Measurements from ENCODE around the gene BCLAF3. TPM values are rescaled to one million over a fixed set of nuclear protein-coding genes. Genes with fewer than 3 reads are reported as not detected.

Gene BCLAF3
- total and polyA plus RNA-seq, 2 of the 4 experiments (the other 2 are of a cell fraction), result 1.6 TPM

DNA sequence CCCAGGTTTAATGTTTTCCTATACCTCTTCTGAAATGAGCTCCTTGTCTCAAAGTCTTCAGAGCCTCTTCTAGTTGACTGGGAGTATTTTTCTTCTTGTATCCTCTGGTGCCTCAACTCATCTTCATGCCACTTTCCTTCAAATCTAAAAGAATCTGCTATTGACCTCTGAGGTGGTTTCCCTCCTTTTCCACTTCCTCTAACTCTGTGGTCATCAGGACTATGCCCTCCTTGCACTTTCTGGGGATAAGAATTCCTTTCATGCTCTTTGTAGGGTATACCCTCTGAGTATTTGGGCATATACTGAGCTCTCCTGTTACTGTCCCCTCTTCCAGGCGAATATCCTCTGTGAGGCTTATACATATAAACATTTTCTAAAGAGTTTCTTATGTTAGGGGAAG, 24.8 kb downstream of the BCLAF3 start:
- Histone ChIP-seq H4K5ac (ENCODE audit: low read depth, low read length) (no peak overlapping the region), H2BK15ac (ENCODE audit: low read depth, low read length) (no peak overlapping the region), H3K18ac (ENCODE audit: low read depth, low read length) (no peak overlapping the region), H2AK5ac (ENCODE audit: low read depth, low read length) (no peak overlapping the region), H3K4ac (ENCODE audit: low read depth, low read length) (no peak overlapping the region), H3K9ac (ENCODE audit: low read depth, low read length) (no peak overlapping the region), H2BK5ac (ENCODE audit: low read depth, low read length, poor library complexity, severe bottlenecking) (no peak overlapping the region), H3K36me3 (ENCODE audit: control insufficient read depth, insufficient read depth, low read length) (peaks cover 6% of the 10 kb centered on the region; the same call in 1 of the 2 replicates), H3K79me1 (ENCODE audit: low read depth in 1 of 2, low read length in 2 of 2) (0 out of 4 replicates have a peak, but pooled peaks cover 0 to 1% of the 10 kb centered on the region in 2 experiments), H3K4me2 (ENCODE audit: low read depth, low read length) (no peak overlapping the region), H3K56ac (ENCODE audit: extremely low read depth, insufficient read depth, low read length) (no peak overlapping the region), H2BK20ac (ENCODE audit: low read depth, low read length) (no peak overlapping the region), H3K23ac (ENCODE audit: low read depth, low read length) (no peak overlapping the region), H2AFZ (replicated peaks; ENCODE audit: low read length, poor library complexity) (no peak overlapping the region), H3K4me1 (ENCODE audit: control insufficient read depth, insufficient read depth, low read length) (no peaks in the 10 kb centered on the region), H2AK9ac (replicated peaks; ENCODE audit: low read depth, low read length, poor library complexity) (no peak overlapping the region), H3K27me3 (ENCODE audit: control insufficient read depth, insufficient read depth, low read length) (no peaks in the 10 kb centered on the region), H3K9me1 (ENCODE audit: insufficient read depth, low read length) (no peaks in the 10 kb centered on the region), H3K27ac (ENCODE audit: insufficient read depth, low read length) (no peak overlapping the region), H3K14ac (replicated peaks; ENCODE audit: low read depth, low read length) (no peak overlapping the region), H3K4me3 (ENCODE audit: insufficient read depth, low read depth, low read length) (no peak overlapping the region), H4K20me1 (ENCODE audit: insufficient read depth, low read length) (no peaks in the 10 kb centered on the region), H2BK120ac (ENCODE audit: low read depth, low read length) (no peak overlapping the region), H3K9me3 (ENCODE audit: control insufficient read depth, insufficient read depth, low read length) (no peaks in the 10 kb centered on the region), H4K91ac (ENCODE audit: insufficient read depth, low read depth, low read length) (no peak overlapping the region), H4K8ac (ENCODE audit: low read depth in 2 of 2, low read length in 2 of 2) (no peak overlapping the region)
- POLR2A ChIA-PET (ENCODE audit: unreplicated experiment), result no interaction called here
- dilution Hi-C loops (cut with HindIII; ENCODE audit: low sequenced_read_pairs, unreplicated experiment), result no loop called here
- CTCF ChIA-PET, result no interaction called here
- in situ Hi-C loops (cut with MboI; ENCODE audit: low sequenced_read_pairs), result no loop called here
- ATAC-seq (ENCODE audit: low read depth) (no peak), DNase-seq (no peak)
- intact Hi-C loops (cut with micrococcal nuclease), result loop anchor here (1.0 kb wide), 1 partner anchor 14 kb away; no protein-coding TSS in a partner anchor
- no peak for TF ChIP-seq CEBPB (IDR thresholded peaks at IDR 0.05; ENCODE audit: low read depth, low read length)
- no peak for TF ChIP-seq RAD21 (IDR thresholded peaks at IDR 0.05; ENCODE audit: low read length)
- no CpG with 5 or more reads among the region's 1 CpG for WGBS, 2 experiments (ENCODE audit: extremely low coverage in 2 of 2, insufficient read length in 1 of 2)
- no TSS peak for BruUV-seq (replicated peaks)
